ENCODE results near the gene SASH1. TPM values are rescaled to one million over a fixed set of nuclear protein-coding genes. Genes with fewer than 3 reads are reported as not detected.

SASH1 gene
- total RNA-seq, 1 experiment from 2014 or later: 9.8 TPM

DNA sequence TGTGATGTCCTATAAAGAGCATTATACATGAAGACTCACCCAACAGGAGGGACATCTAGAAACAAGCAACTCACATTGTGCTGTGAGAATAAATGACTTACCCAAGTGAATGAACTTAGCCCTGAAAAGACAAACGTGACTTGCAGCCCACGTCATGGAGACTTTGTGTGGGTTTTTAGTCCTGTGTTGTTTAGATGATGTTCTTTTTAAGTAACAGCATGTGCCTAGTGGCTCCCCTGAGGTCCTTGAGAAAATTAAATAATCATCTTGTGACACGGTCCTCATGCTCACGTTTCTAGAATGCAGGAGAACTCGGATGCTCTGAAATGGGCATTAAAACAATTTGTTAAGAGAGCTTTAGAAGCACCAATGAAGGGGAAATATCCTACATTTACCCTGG, 165.1 kb downstream of the SASH1 start:
- intact Hi-C loops (cut with micrococcal nuclease): no loop called here
- no peaks in the 10 kb centered on the region for H3K27me3 ChIP-seq (ENCODE audit: low read length)
- no peak for DNase-seq
- no peaks in the 10 kb centered on the region for H3K79me2 ChIP-seq (ENCODE audit: low read length)
- H3K27ac ChIP-seq (ENCODE audit: low read length): no peak overlapping the region
- TF ChIP-seq, protein P1, sequence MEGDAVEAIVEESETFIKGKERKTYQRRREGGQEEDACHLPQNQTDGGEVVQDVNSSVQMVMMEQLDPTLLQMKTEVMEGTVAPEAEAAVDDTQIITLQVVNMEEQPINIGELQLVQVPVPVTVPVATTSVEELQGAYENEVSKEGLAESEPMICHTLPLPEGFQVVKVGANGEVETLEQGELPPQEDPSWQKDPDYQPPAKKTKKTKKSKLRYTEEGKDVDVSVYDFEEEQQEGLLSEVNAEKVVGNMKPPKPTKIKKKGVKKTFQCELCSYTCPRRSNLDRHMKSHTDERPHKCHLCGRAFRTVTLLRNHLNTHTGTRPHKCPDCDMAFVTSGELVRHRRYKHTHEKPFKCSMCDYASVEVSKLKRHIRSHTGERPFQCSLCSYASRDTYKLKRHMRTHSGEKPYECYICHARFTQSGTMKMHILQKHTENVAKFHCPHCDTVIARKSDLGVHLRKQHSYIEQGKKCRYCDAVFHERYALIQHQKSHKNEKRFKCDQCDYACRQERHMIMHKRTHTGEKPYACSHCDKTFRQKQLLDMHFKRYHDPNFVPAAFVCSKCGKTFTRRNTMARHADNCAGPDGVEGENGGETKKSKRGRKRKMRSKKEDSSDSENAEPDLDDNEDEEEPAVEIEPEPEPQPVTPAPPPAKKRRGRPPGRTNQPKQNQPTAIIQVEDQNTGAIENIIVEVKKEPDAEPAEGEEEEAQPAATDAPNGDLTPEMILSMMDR (conservative IDR thresholded peaks at IDR 0.05; ENCODE audit: low read depth, low read length): no peak
- TF ChIP-seq EZH2phosphoT487 (IDR thresholded peaks at IDR 0.05; ENCODE audit: borderline replicate concordance, low read length): no peak
- TF ChIP-seq EZH2 (IDR thresholded peaks at IDR 0.05; ENCODE audit: low read length, unreplicated experiment): no peak
- no TSS peak for BruUV-seq (replicated peaks)
- H3K4me3 ChIP-seq (ENCODE audit: low read length): no peak overlapping the region
- H3K4me2 ChIP-seq (ENCODE audit: low read length): no peak overlapping the region
- ATAC-seq: no peak
- H3F3A ChIP-seq (ENCODE audit: low read length, unreplicated experiment): no peaks in the 10 kb centered on the region
- H3K9ac ChIP-seq (ENCODE audit: low read length): no peak overlapping the region
- H2AFZ ChIP-seq (ENCODE audit: low read length): no peak overlapping the region
- no peaks in the 10 kb centered on the region for H3K9me2 ChIP-seq (replicated peaks; ENCODE audit: low read length)
- no peaks in the 10 kb centered on the region for H3K36me3 ChIP-seq (ENCODE audit: low read depth, low read length)
- ChIA-PET POLR2A (ENCODE audit: unreplicated experiment) (no interaction called here), CTCF (no interaction called here)
- H3K4me1 ChIP-seq (ENCODE audit: insufficient read depth, low read length): no peaks in the 10 kb centered on the region
- no peaks in the 10 kb centered on the region for H4K20me1 ChIP-seq (ENCODE audit: low read length)
- H3K9me3 ChIP-seq (ENCODE audit: low read length): no peaks in the 10 kb centered on the region

DNA sequence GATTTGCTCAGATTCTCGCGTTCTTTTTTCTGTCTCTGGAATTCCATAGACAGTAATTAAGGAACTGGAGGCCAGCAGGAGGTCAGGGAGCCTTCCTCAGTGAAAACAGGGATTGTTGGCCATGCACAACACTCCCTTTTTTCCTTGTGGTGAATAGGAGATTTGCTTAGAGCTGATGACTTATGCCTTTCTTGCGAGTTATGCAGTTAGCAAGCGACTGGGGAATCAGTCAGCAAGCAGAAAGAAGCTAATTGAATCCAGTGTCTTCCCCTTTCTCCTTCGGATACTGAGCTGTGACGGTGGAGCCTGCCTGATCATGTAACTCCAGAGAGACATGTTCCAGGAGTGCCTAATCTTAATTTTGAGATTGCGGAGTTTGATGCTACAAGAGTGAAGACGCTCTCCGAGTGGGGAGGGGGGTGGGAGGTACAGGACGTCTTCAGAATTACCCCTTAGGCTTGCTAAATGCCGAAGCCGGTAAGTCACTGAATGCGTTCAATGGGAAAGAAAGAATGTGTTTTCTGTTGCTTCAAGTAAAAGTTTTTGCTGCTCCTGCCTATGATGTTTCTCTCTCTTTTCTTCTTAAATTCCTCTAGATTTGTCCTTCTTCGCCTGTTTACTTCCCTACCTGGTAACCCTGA, 165.9 kb downstream of the SASH1 start:
- POLR2A ChIA-PET (ENCODE audit: unreplicated experiment): no interaction called here
- H3K9me2 ChIP-seq (replicated peaks; ENCODE audit: low read length): no peaks in the 10 kb centered on the region
- H3F3A ChIP-seq (ENCODE audit: low read length, unreplicated experiment): no peaks in the 10 kb centered on the region
- H3K4me1 ChIP-seq (ENCODE audit: insufficient read depth, low read length): no peaks in the 10 kb centered on the region
- no peak overlapping the region for H3K4me3 ChIP-seq (ENCODE audit: low read length)
- DNase-seq (no peak), ATAC-seq (no peak)
- no peaks in the 10 kb centered on the region for H3K79me2 ChIP-seq (ENCODE audit: low read length)
- CTCF ChIA-PET: no interaction called here
- no peaks in the 10 kb centered on the region for H3K9me3 ChIP-seq (ENCODE audit: low read length)
- H3K4me2 ChIP-seq (ENCODE audit: low read length): no peak overlapping the region
- no peaks in the 10 kb centered on the region for H3K27me3 ChIP-seq (ENCODE audit: low read length)
- no peak overlapping the region for H2AFZ ChIP-seq (ENCODE audit: low read length)
- no peak overlapping the region for H3K27ac ChIP-seq (ENCODE audit: low read length)
- TF ChIP-seq EZH2phosphoT487 (IDR thresholded peaks at IDR 0.05; ENCODE audit: borderline replicate concordance, low read length) (no peak), EZH2 (IDR thresholded peaks at IDR 0.05; ENCODE audit: low read length, unreplicated experiment) (no peak)
- TF ChIP-seq, protein P1 (conservative IDR thresholded peaks at IDR 0.05; ENCODE audit: low read depth, low read length): no peak
- no peaks in the 10 kb centered on the region for H3K36me3 ChIP-seq (ENCODE audit: low read depth, low read length)
- H4K20me1 ChIP-seq (ENCODE audit: low read length): no peaks in the 10 kb centered on the region
- no TSS peak for BruUV-seq (replicated peaks)
- no peak overlapping the region for H3K9ac ChIP-seq (ENCODE audit: low read length)
- intact Hi-C loops (cut with micrococcal nuclease): no loop called here

- H3K27ac ChIP-seq (ENCODE audit: low read length): no peak overlapping the region
- no peaks in the 10 kb centered on the region for H3F3A ChIP-seq (ENCODE audit: low read length, unreplicated experiment)
- TF ChIP-seq, protein P1 (conservative IDR thresholded peaks at IDR 0.05; ENCODE audit: low read depth, low read length): no peak
- TF ChIP-seq EZH2 (IDR thresholded peaks at IDR 0.05; ENCODE audit: low read length, unreplicated experiment): no peak
- H4K20me1 ChIP-seq (ENCODE audit: low read length): no peaks in the 10 kb centered on the region
- BruUV-seq (replicated peaks): no TSS peak
- DNase-seq (no peak), ATAC-seq (no peak)
- H3K79me2 ChIP-seq (ENCODE audit: low read length): no peaks in the 10 kb centered on the region
- H3K9me2 ChIP-seq (replicated peaks; ENCODE audit: low read length): no peaks in the 10 kb centered on the region
- H2AFZ ChIP-seq (ENCODE audit: low read length): no peak overlapping the region
- H3K4me1 ChIP-seq (ENCODE audit: insufficient read depth, low read length): no peaks in the 10 kb centered on the region
- no peak overlapping the region for H3K4me2 ChIP-seq (ENCODE audit: low read length)
- H3K27me3 ChIP-seq (ENCODE audit: low read length): no peaks in the 10 kb centered on the region
- ChIA-PET CTCF (no interaction called here), POLR2A (ENCODE audit: unreplicated experiment) (interaction anchor here (0.6 kb wide), 1 partner anchor 36 kb away, joined by 3 read pairs; no protein-coding TSS in a partner anchor)
- H3K36me3 ChIP-seq (ENCODE audit: low read depth, low read length): no peaks in the 10 kb centered on the region
- no peak overlapping the region for H3K9ac ChIP-seq (ENCODE audit: low read length)
- no peaks in the 10 kb centered on the region for H3K9me3 ChIP-seq (ENCODE audit: low read length)
- intact Hi-C loops (cut with micrococcal nuclease): no loop called here
- no peak overlapping the region for H3K4me3 ChIP-seq (ENCODE audit: low read length)
Measured at GRCh38 chr6:148509119-148509799, 166.6 kb downstream of the SASH1 start.

Data from PC-3 (cell line).